Astrocyte (in vitro differentiated cells and primary cell): ENCODE measurements around the gene SLC6A19.

Experiments
- CTCF ChIP-seq: IDR thresholded peaks from 2 replicates; pipeline ENCODE4 v1.5.1; 2011; ENCODE audit warnings: low read depth, mild to moderate bottlenecking, inconsistent platforms, low read length, moderate library complexity; ENCODE audit not compliant: insufficient read depth
- EZH2 ChIP-seq: IDR thresholded peaks from 2 replicates; pipeline ENCODE4 v1.6.1; 2012; ENCODE audit warnings: mild to moderate bottlenecking, low read length, inconsistent platforms; ENCODE audit not compliant: insufficient read depth

DNA sequence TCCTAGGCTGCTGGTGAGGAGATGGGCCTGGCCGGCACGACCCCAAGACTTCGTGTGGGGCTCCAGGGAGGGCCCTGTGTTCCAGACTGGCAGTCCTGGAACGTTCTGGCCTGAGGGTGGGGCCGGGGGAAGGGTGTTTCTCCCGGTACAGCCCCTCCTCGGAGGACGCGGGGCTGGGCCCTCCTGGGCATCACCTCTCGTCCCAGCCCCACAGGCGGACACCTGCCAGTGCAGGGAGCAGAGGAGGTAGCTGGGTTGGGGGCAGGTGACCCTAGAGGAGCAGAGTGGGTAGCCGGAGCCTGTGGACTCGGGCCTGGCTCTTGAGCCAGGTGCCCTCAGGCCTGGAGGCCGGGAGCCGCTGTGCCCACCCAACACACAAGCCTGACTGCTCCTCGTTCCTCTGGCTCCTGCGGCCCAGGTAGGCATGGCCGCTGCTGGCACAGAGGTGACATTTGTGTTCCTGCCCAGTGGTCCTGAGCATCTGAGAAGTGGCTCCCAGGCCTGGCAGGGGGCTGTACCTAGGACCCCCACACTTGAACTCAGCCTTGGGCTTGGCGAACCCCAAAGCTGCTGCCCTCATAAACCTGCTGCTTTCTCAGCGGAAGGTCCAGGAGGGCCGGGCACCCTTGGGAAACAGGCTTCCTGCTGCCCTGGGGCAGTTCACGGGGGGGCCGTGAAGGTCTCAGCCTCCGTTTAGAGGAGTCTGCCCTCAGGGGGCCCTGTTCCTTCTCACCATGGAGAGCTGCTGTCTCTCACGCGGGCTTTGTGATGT, 817 bp downstream of the SLC6A19 start:
- no peak for TF ChIP-seq EZH2
- TF ChIP-seq CTCF: no peak
